Activated T-cell treated with anti-CD3 and anti-CD28 coated beads, Interleukin-2, amount 50 U/mL, for 72 hours (primary cell): ENCODE results near the gene GABRD. TPM values are rescaled to one million over a fixed set of nuclear protein-coding genes. Genes with fewer than 3 reads are reported as not detected.
A peak's percentile ranks its signal among the peaks of the same experiment; 100 is the strongest.

ENCODE experiments used
- ATAC-seq, 2 donors: fragments of 150-1000 bp; cut with Tn5 transposase; replicated peaks in 1 of 2; 2 replicates each; pipeline ENCODE4 v1.10.0; 2021; ENCODE audit warnings: moderate library complexity in 2 of 2, mild to moderate bottlenecking in 1 of 2
- DNase-seq, 2 donors: peaks; one replicate each; pipeline ENCODE4 v3.0.0; 2021 to 2022; ENCODE audit warnings: mixed read lengths in 1 of 2
- H3K27ac Mint-ChIP-seq: one replicate; pipeline ENCODE4 v1.8.0; 2022; ENCODE audit warnings: mild to moderate bottlenecking, moderate library complexity, mixed read lengths
- H3K27me3 Mint-ChIP-seq: one replicate; pipeline ENCODE4 v1.8.0; 2022; ENCODE audit warnings: low read depth, mixed read lengths
- H3K36me3 Mint-ChIP-seq, 2 donors: one replicate each; pipeline ENCODE4 v1.8.0; 2022; ENCODE audit warnings: mixed read lengths in 2 of 2, mild to moderate bottlenecking in 1 of 2; ENCODE audit not compliant: insufficient read depth in 2 of 2
- H3K4me1 Mint-ChIP-seq: one replicate; pipeline ENCODE4 v1.8.0; 2022; ENCODE audit warnings: low read depth, mixed read lengths
- H3K4me3 Mint-ChIP-seq, 2 donors: one replicate each; pipeline ENCODE4 v1.8.0; 2022; ENCODE audit warnings: mild to moderate bottlenecking in 2 of 2, mixed read lengths in 2 of 2, moderate library complexity in 2 of 2
- H3K9me3 Mint-ChIP-seq, 2 donors: one replicate each; pipeline ENCODE4 v1.8.0; 2022; ENCODE audit warnings: mixed read lengths in 2 of 2
- total RNA-seq, 2 donors: library from RNA; stranded (reverse); gene quantifications; one replicate each; pipeline ENCODE4 v1.2.3, GENCODE V29; 2022

GABRD gene
- total RNA-seq, 2 donors from 2014 or later = not detected

DNA sequence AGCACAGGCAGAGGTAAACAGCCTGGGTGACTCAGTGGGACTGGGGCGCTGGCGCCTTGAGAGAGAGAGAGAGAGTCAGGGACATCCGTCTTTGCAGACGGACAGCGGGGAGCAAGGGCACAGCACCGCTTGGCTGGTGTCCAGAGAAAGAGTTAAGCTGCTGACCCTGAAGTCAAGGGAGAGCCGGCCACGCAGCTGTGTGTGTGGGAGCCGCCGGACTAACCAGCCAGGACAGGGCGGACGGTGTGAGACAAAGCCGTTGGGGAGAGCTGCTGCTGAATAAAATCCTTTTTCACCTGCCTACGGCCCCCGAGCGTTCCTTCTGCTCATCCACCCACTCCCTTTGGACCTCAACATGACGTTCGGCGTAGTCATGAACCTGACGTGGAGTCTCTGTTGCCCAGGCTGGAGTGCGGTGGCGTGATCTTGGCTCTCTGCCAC is 30.0 kb upstream of the GABRD start:
- Mint-ChIP-seq H3K4me3 (no peak overlapping the region), H3K9me3 (no peaks in the 10 kb centered on the region), H3K36me3 (no peaks in the 10 kb centered on the region), H3K27ac (no peak overlapping the region), H3K4me1 (no peaks in the 10 kb centered on the region), H3K27me3 (no peaks in the 10 kb centered on the region)
- DNase-seq (no peak), ATAC-seq (no peak)

- Mint-ChIP-seq H3K9me3 (no peaks in the 10 kb centered on the region), H3K36me3 (no peaks in the 10 kb centered on the region), H3K27ac (no peak overlapping the region), H3K4me3 (no peak overlapping the region), H3K4me1 (no peaks in the 10 kb centered on the region), H3K27me3 (no peaks in the 10 kb centered on the region)
- no peak for DNase-seq
- no peak for ATAC-seq
Observed at GRCh38 chr1:1989789-1990188, 29.4 kb upstream of the GABRD start.

DNA sequence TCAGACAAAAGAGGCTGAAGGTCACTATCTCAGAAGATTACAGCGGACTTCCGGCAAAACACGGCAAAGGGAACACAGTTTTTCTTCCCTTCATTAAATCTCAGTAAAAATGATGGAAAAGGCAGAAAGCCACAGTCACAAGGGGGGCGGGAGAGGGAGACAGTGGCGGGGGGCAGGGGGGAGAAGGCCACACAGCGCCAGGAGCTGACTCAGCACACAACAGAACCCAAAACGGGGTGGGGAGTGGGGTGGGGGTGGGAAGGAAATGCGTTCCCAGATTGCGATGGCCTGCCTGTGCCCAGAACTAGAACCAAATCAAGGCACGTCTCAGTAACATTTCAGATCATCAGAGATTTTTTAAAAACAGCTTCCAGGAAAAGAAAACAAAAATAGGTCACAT is 28.9 kb upstream of the GABRD start:
- no peak overlapping the region for H3K27ac Mint-ChIP-seq
- no peaks in the 10 kb centered on the region for H3K27me3 Mint-ChIP-seq
- no peak for DNase-seq
- H3K36me3 Mint-ChIP-seq = no peaks in the 10 kb centered on the region
- H3K4me3 Mint-ChIP-seq = no peak overlapping the region
- H3K4me1 Mint-ChIP-seq = no peaks in the 10 kb centered on the region
- H3K9me3 Mint-ChIP-seq = no peaks in the 10 kb centered on the region
- no peak for ATAC-seq

- no peak overlapping the region for H3K4me3 Mint-ChIP-seq
- DNase-seq (no peak), ATAC-seq (no peak)
- peaks cover 5% of the 10 kb centered on the region for H3K27me3 Mint-ChIP-seq
- no peak overlapping the region for H3K27ac Mint-ChIP-seq
- H3K9me3 Mint-ChIP-seq = no peaks in the 10 kb centered on the region
- no peaks in the 10 kb centered on the region for H3K36me3 Mint-ChIP-seq
- H3K4me1 Mint-ChIP-seq = peaks cover 8% of the 10 kb centered on the region
Observed at GRCh38 chr1:1994536-1994935, 24.6 kb upstream of the GABRD start.

DNA sequence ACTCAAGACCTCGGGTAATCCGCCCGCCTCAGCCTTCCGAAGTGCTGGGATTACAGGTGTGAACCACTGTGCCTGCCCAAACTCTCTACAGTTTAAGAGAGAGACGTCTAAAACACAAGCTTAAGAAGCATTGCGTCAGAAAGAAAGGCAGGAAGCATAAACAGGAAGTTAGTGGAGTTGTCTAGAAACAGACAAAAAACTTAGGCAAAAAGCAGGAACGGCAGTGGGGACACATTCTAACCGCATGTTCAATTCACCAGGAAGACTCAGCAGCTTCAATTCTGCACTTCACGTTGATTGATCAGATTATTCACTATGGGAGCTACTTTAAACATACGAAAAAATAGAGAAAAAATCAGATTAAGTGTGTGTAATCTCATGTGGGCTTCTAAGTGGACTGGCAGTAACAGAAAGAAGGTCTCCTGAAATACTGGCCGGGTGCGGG is 22.9 kb upstream of the GABRD start:
- H3K4me3 Mint-ChIP-seq = peak overlapping the region in 1 of 2 donors; percentile 34
- no peak for ATAC-seq
- H3K4me1 Mint-ChIP-seq = peaks cover 8% of the 10 kb centered on the region
- peak overlapping the region; percentile 9 for H3K27ac Mint-ChIP-seq
- peaks cover 10% of the 10 kb centered on the region for H3K27me3 Mint-ChIP-seq
- no peaks in the 10 kb centered on the region for H3K9me3 Mint-ChIP-seq
- H3K36me3 Mint-ChIP-seq = no peaks in the 10 kb centered on the region
- peak in 1 of 2 donors; percentile 4 for DNase-seq

DNA sequence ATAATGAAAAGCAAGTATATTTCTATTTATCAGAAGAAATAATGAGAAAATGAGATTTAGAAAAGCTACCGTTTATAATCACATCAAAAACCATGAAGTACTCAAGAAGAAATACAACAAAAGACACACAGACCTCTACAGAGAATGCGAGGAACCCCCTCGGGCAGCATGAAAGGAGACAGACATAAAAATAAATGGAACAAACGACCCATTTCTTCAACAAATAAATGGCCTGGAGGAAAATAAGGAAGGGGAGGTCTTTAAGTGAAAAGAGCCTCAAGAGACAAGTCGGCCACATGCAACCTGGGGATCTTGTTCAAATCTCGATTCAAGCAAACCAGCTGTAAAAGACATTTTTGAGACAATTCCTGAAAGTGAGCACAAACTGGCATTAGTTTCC is 21.6 kb upstream of the GABRD start:
- Mint-ChIP-seq H3K9me3 (no peaks in the 10 kb centered on the region), H3K27ac (no peak overlapping the region), H3K36me3 (no peaks in the 10 kb centered on the region), H3K27me3 (peaks cover 18% of the 10 kb centered on the region), H3K4me3 (no peak overlapping the region), H3K4me1 (peaks cover 8% of the 10 kb centered on the region)
- ATAC-seq (no peak), DNase-seq (no peak)

GRCh38 chr1:2000432-2000831 is 18.7 kb upstream of the GABRD start:
- no peak for ATAC-seq
- no peaks in the 10 kb centered on the region for H3K9me3 Mint-ChIP-seq
- peaks cover 8% of the 10 kb centered on the region for H3K4me1 Mint-ChIP-seq
- H3K4me3 Mint-ChIP-seq = no peak overlapping the region
- no peak for DNase-seq
- H3K27me3 Mint-ChIP-seq = peaks cover 39% of the 10 kb centered on the region
- no peak overlapping the region for H3K27ac Mint-ChIP-seq
- no peaks in the 10 kb centered on the region for H3K36me3 Mint-ChIP-seq

DNA sequence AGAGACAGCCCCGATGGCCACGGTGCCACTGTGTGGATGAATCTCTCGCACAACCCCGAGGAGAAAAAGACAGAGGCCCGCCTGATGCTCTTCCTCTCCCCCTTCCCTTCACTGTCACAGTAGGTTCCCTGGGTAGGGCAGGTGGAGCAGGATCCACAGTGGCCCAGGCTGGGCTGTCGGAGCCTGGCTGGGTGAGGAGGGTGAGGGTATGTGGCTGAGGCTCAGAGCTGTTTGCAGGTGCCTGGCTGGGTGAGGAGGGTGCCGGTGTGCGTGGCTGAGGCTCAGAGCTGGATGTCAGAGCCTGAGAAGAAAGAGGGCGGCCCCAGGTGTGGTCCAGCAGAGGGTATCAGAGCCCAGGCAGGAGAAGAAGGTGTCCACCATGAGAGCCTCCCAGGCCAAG is 18.3 kb upstream of the GABRD start:
- H3K27ac Mint-ChIP-seq = no peak overlapping the region
- H3K9me3 Mint-ChIP-seq = no peaks in the 10 kb centered on the region
- H3K4me3 Mint-ChIP-seq = no peak overlapping the region
- H3K4me1 Mint-ChIP-seq = peaks cover 8% of the 10 kb centered on the region
- peaks cover 42% of the 10 kb centered on the region for H3K27me3 Mint-ChIP-seq
- DNase-seq = no peak
- ATAC-seq = no peak
- H3K36me3 Mint-ChIP-seq = no peaks in the 10 kb centered on the region

GRCh38 chr1:2001773-2002411 is 17.3 kb upstream of the GABRD start:
- H3K4me3 Mint-ChIP-seq = no peak overlapping the region
- no peak overlapping the region for H3K27ac Mint-ChIP-seq
- no peaks in the 10 kb centered on the region for H3K4me1 Mint-ChIP-seq
- ATAC-seq = no peak
- DNase-seq = no peak
- H3K27me3 Mint-ChIP-seq = peaks cover 42% of the 10 kb centered on the region
- H3K9me3 Mint-ChIP-seq = no peaks in the 10 kb centered on the region
- H3K36me3 Mint-ChIP-seq = no peaks in the 10 kb centered on the region

DNA sequence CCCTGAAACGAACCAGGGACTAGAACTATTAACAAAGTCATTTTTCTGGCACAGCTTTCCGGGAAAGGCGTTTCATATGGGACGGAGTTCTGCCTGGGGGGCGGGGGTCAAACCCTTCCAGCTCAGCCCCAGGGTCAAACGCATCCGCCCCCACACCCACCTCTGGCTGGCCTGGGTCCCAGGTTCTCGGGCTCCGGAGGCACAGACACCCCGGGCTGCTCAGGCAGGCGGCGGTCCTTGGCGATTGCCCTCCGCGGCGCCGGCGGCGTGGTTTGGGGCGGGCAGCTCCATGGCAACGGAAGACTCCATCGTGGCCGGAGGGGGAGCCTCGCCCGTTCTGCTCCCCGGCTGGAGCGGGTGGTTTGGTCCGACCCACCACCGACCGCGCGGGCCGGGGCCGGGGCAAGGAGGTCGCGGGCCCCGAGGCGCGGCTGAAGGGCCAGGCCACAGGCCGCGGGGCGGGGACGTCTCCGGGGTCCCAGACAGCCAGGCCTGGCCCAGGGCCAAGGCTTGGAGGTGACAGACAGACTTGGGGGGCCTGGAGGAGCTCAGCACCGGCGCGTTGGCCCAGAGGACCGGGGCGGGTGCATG is 15.5 kb upstream of the GABRD start, which contains the start of gene CFAP74:
CFAP74 (minus strand) TSS at position 246 of the 591 bp plus-strand sequence. CDS start 12,830 bp downstream, outside the sequence.
- H3K4me3 Mint-ChIP-seq = no peak within 1 kb of the TSS
- peaks cover 37% of the 10 kb centered on the region for H3K27me3 Mint-ChIP-seq
- no peak within 1 kb of the TSS for H3K27ac Mint-ChIP-seq
- no peaks in the 10 kb centered on the region for H3K36me3 Mint-ChIP-seq
- DNase-seq (peak; percentile 38 to 44), ATAC-seq (peak; percentile 39 to 58)
- no peaks in the 10 kb centered on the region for H3K4me1 Mint-ChIP-seq
- no peaks in the 10 kb centered on the region for H3K9me3 Mint-ChIP-seq

DNA sequence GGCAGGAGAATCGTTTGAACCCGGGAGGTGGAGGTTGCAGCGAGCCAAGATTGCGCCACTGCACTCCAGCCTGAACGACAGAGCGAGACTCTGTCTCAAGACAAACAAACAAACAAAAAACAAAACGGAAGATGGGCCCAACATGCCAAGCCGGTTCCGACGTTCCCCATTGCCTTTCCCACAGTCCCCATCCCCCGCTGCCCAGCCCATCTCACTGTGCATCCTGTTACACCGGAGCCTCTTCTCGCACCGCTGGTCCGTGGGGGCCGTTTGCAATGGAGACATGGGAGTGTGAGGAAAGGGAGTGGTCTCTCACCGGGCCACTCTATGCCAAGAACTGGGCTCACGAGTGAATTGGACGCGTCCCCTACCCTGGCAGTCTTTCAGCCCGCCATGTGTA is 14.3 kb upstream of the GABRD start:
- Mint-ChIP-seq H3K9me3 (no peaks in the 10 kb centered on the region), H3K4me3 (no peak overlapping the region), H3K36me3 (no peaks in the 10 kb centered on the region), H3K4me1 (no peaks in the 10 kb centered on the region), H3K27me3 (peaks cover 37% of the 10 kb centered on the region), H3K27ac (no peak overlapping the region)
- ATAC-seq (no peak), DNase-seq (no peak)

GRCh38 chr1:2009101-2010053 is 9.8 kb upstream of the GABRD start:
- H3K4me3 Mint-ChIP-seq = no peak overlapping the region
- no peak for ATAC-seq
- peaks cover 19% of the 10 kb centered on the region for H3K27me3 Mint-ChIP-seq
- no peak overlapping the region for H3K27ac Mint-ChIP-seq
- no peaks in the 10 kb centered on the region for H3K4me1 Mint-ChIP-seq
- H3K9me3 Mint-ChIP-seq = no peaks in the 10 kb centered on the region
- DNase-seq = no peak
- no peaks in the 10 kb centered on the region for H3K36me3 Mint-ChIP-seq

- DNase-seq = no peak
- H3K27me3 Mint-ChIP-seq = peaks cover 46% of the 10 kb centered on the region
- no peak for ATAC-seq
- H3K4me1 Mint-ChIP-seq = no peaks in the 10 kb centered on the region
- no peaks in the 10 kb centered on the region for H3K9me3 Mint-ChIP-seq
- no peak overlapping the region for H3K4me3 Mint-ChIP-seq
- H3K27ac Mint-ChIP-seq = no peak overlapping the region
- H3K36me3 Mint-ChIP-seq = no peaks in the 10 kb centered on the region
Observed at GRCh38 chr1:2014181-2014580, 5.0 kb upstream of the GABRD start.
